Spleen (tissue), 11 donors: Measurements from ENCODE around the gene CD226. TPM values are rescaled to one million over a fixed set of nuclear protein-coding genes. Genes with fewer than 3 reads are reported as not detected.

Experiments used
- DNase-seq: peaks from one replicate; pipeline ENCODE4 v3.0.0-alpha.2; 2020
- H3K27ac ChIP-seq, 8 donors: fragments of 200-600 bp; sonication (generic) in 7 of 8; 1 replicate in 4 of 8; 2 replicates in 4 of 8; pipeline versions ENCODE4 v1.5.0 to v1.8.0; 2016 to 2021; ENCODE audit warnings: inconsistent platforms in 4 of 8, mild to moderate bottlenecking in 4 of 8, moderate library complexity in 1 of 8
- H3K27me3 ChIP-seq, 7 donors: fragments of 200-600 bp; sonication (generic) in 6 of 7; replicated peaks in 1 of 7; 1 replicate in 4 of 7; 2 replicates in 3 of 7; pipeline versions ENCODE4 v1.5.0 to v1.8.0; 2016 to 2021; ENCODE audit warnings: inconsistent platforms in 3 of 7, mild to moderate bottlenecking in 1 of 7
- H3K36me3 ChIP-seq, 6 donors: fragments of 200-600 bp; sonication (generic) in 5 of 6; 1 replicate in 4 of 6; 2 replicates in 2 of 6; pipeline versions ENCODE4 v1.5.0 to v1.8.0; 2016 to 2021; ENCODE audit warnings: inconsistent platforms in 2 of 6
- H3K4me1 ChIP-seq, 6 donors: fragments of 200-600 bp; sonication (generic) in 5 of 6; 1 replicate in 3 of 6; 2 replicates in 3 of 6; pipeline versions ENCODE4 v1.5.0 to v1.8.0; 2016 to 2021; ENCODE audit warnings: inconsistent platforms in 3 of 6
- H3K4me3 ChIP-seq, 8 donors: fragments of 200-600 bp; sonication (generic) in 7 of 8; 1 replicate in 4 of 8; 2 replicates in 4 of 8; pipeline versions ENCODE4 v1.5.0 to v1.8.0; 2016 to 2021; ENCODE audit warnings: inconsistent platforms in 4 of 8, mild to moderate bottlenecking in 4 of 8, moderate library complexity in 2 of 8
- H3K9me3 ChIP-seq, 8 donors: fragments of 200-600 bp; sonication (generic) in 7 of 8; 1 replicate in 4 of 8; 2 replicates in 4 of 8; pipeline versions ENCODE4 v1.5.0 to v1.8.0; 2016 to 2021; ENCODE audit warnings: inconsistent platforms in 4 of 8
- CTCF ChIP-seq, 11 experiments: fragments of 200-600 bp in 7 of 11; fragments of 450-650 bp in 4 of 11; sonication (generic) in 4 of 11; IDR thresholded peaks in 8 of 11; conservative IDR thresholded peaks in 3 of 11; 1 replicate in 7 of 11; 2 replicates in 4 of 11; pipeline versions ENCODE4 v1.4.0 to v1.8.0; 2016 to 2021; ENCODE audit warnings: antibody characterized with exemption in 11 of 11, inconsistent platforms in 4 of 11, mild to moderate bottlenecking in 1 of 11
- POLR2A ChIP-seq, 3 donors: fragments of 450-650 bp; IDR thresholded peaks; one replicate each; pipeline ENCODE4 v1.5.1; 2017; ENCODE audit warnings: antibody characterized with exemption in 3 of 3, mild to moderate bottlenecking in 1 of 3
- POLR2AphosphoS5 ChIP-seq, 3 donors: sonication (generic); formaldehyde crosslinking; IDR thresholded peaks; one replicate each; pipeline ENCODE4 v1.5.1; 2017; ENCODE audit warnings: antibody characterized with exemption in 3 of 3
- WGBS, 5 donors: extraction: QIAGEN DNeasy Blood & Tissue Kit in 3 of 5; methylation state at CpG; one replicate each; pipeline versions ENCODE4 v1.1.5 to v1.1.7; 2013 to 2018; 5-methylcytosine and 5-hydroxymethylcytosine counted together
- intact Hi-C: fragments of 100-400 bp; cut with DNase I; formaldehyde crosslinking; loops from one replicate; pipeline ENCODE4 v1.15.0; 2023; ENCODE audit warnings: low total_unique reads
- polyA plus RNA-seq, 3 donors: library from polyadenylated mRNA; stranded (reverse); fragments of 200-250 nt; gene quantifications; one replicate each; pipeline ENCODE4 v1.2.1, GENCODE V29; 2013
- total RNA-seq, 7 donors: library from RNA; depleted of rRNA in 3 of 7; stranded (reverse); fragments of >200 nt in 3 of 7; fragmentation: NEBNext Ultra II Directional in 4 of 7; extraction: Animal tissue kit (Norgen Biotek cat#: 25700) in 4 of 7; gene quantifications; one replicate each; pipeline versions ENCODE4 v1.1.0 to v1.2.1, GENCODE V29; 2016 to 2021
- donor health status: healthy with polysubstance abuse.
- donor health status: DM: no; HTN: no; CAD: no; lungs with moderate emphysema.
- donor health status: DM: no; HTN: no; CAD: no.
- donor health status: Bipolar disorder and iron deficiency.
- donor health status: healthy.
- donor health status: DM: no; HTN: no; CAD: no.
- donor health status: DM: yes; HTN: yes; CAD: no.

CD226 gene
- total and polyA plus RNA-seq, 10 donors: 0.91 to 51.4 (median 31.7) TPM

- 68 to 83% (median 78%) methylated on average over 1 of the region's 1 CpG for WGBS, 5 donors
- H3K4me1 ChIP-seq: no peaks in the 10 kb centered on the region
- intact Hi-C loops: no loop called here
Observed at GRCh38 chr18:69813559-69813958, 134.1 kb downstream of the CD226 start.

GRCh38 chr18:69808399-69808798, 139.3 kb downstream of the CD226 start:
- no peaks in the 10 kb centered on the region for H3K4me1 ChIP-seq
- intact Hi-C loops: no loop called here
- H3K27me3 ChIP-seq: no peaks in the 10 kb centered on the region
- H3K4me3 ChIP-seq: no peak overlapping the region
- TF ChIP-seq CTCF (IDR thresholded peaks at IDR 0.05 in 8 of 11, conservative IDR thresholded peaks at IDR 0.05 in 3 of 11) (no peak), POLR2A (IDR thresholded peaks at IDR 0.05) (no peak), POLR2AphosphoS5 (IDR thresholded peaks at IDR 0.05) (no peak)
- no peaks in the 10 kb centered on the region for H3K9me3 ChIP-seq
- no peaks in the 10 kb centered on the region for H3K36me3 ChIP-seq
- DNase-seq: no peak
- WGBS, 5 donors: 74 to 83% (median 74%) methylated on average over 2 of the region's 2 CpGs
- no peak overlapping the region for H3K27ac ChIP-seq

More at GRCh38 chr18:69813559-69813958, 134.1 kb downstream of the CD226 start:
- Histone ChIP-seq H3K9me3 (no peaks in the 10 kb centered on the region), H3K4me3 (no peak overlapping the region), H3K27ac (no peak overlapping the region), H3K36me3 (no peaks in the 10 kb centered on the region), H3K27me3 (no peaks in the 10 kb centered on the region)
- TF ChIP-seq POLR2A (IDR thresholded peaks at IDR 0.05): no peak
- TF ChIP-seq CTCF (IDR thresholded peaks at IDR 0.05 in 8 of 11, conservative IDR thresholded peaks at IDR 0.05 in 3 of 11): no peak
- TF ChIP-seq POLR2AphosphoS5 (IDR thresholded peaks at IDR 0.05): no peak
- no peak for DNase-seq

GRCh38 chr18:69804776-69805501, 142.7 kb downstream of the CD226 start:
- WGBS, 5 donors: 85 to 95% (median 91%) methylated on average over 5 of the region's 5 CpGs
- TF ChIP-seq CTCF (IDR thresholded peaks at IDR 0.05 in 8 of 11, conservative IDR thresholded peaks at IDR 0.05 in 3 of 11) (no peak), POLR2AphosphoS5 (IDR thresholded peaks at IDR 0.05) (no peak), POLR2A (IDR thresholded peaks at IDR 0.05) (no peak)

More at GRCh38 chr18:69804776-69805501, 142.7 kb downstream of the CD226 start:
- intact Hi-C loops: no loop called here
- DNase-seq: no peak
- H3K36me3 ChIP-seq: no peaks in the 10 kb centered on the region
- no peaks in the 10 kb centered on the region for H3K4me1 ChIP-seq
- no peaks in the 10 kb centered on the region for H3K9me3 ChIP-seq
- H3K27me3 ChIP-seq: no peaks in the 10 kb centered on the region
- no peak overlapping the region for H3K27ac ChIP-seq
- no peak overlapping the region for H3K4me3 ChIP-seq
